ENCODE results near the gene BAHD1.
A peak's percentile ranks its signal among the peaks of the same experiment; 100 is the strongest.

Gene BAHD1

DNA sequence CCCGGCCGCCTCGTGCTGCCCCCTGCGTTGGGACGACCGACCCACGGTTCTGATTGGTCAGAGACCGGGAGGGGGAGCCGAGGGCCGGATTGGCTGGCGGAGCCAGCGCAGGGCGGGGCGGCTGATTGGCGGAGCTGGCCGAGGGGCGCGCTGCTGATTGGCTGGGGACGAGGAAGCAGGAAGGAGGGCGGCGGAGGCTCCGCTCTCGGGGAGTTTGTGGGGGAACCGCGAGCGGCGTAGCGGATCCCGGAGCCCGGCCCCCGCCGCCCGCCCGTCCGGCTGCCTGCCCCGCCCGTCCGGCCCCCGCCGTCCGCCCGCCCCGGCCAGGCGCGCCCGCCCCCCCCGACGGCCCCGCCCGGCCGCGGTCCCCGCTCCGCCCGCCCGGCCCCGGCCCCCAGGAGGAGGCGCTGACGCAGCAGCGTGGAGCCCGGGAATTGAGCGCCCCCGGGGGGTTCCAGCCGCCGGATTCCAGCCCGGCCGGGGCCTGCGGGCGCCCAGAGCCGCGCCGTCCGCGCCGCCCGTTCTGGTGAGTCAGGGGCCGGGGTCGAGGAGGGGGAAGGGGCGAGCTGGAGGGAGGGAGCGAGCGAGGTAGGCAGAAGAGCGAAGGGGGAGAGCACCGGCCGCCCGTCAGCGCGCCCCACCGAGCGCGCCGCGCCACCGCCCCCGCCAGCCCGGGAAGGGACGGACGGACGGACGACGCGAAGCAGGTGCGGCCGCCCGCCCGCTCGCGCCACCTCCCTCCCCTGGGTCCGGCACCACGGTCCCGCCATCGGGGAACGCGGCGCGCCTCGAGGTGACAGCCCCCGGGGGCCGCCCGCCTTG lies at the start of gene BAHD1:
TSS of gene BAHD1 (plus strand) at position 211 of the 822 bp plus-strand sequence. CDS start 17,512 bp downstream, outside the sequence.
- peak; percentile 89 to 96 for DNase-seq

DNA sequence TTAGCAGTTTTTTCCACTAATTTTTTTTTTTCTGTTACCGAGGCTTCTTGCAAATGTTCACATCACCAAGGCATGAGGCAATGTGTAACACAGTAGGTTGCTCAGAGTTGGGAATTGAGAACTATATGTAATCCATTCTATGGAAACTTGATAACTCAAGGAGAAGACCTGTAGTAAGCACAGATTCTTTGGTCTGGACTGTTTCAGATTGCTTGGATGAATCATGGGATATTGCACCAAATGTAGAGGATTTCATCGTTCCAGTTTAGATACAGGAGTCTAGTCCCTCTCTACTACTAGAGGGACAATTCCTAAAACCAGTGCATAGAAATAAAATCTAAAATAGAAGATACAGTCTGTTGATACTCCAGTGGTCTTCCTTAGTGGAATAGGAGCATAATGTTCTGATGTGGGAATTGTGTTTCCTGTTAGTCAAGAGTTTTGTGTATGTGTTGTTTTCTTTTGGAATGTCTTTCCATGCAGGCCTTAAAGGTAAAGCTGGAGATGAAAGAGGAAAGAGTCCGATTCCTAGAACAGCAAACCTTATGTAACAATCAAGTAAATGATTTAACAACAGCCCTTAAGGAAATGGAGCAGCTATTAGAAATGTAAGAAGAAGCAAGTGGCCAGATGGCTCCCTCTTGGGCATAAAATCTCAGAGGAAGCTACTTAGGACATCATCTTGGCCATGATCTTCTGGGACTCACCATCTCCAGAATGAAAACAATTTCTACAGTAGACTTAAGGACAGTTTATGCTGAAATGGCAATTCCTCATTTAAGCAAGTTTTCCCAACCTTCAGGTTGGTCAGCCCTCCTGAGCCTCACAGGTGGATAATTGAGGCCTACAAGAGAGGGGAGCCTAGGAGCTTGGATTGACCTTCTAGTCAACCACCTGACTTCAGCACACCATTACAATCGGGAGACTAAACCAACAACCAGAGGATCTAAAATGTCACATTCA lies 47.5 kb upstream of the BAHD1 start:
- DNase-seq: no peak

DNA sequence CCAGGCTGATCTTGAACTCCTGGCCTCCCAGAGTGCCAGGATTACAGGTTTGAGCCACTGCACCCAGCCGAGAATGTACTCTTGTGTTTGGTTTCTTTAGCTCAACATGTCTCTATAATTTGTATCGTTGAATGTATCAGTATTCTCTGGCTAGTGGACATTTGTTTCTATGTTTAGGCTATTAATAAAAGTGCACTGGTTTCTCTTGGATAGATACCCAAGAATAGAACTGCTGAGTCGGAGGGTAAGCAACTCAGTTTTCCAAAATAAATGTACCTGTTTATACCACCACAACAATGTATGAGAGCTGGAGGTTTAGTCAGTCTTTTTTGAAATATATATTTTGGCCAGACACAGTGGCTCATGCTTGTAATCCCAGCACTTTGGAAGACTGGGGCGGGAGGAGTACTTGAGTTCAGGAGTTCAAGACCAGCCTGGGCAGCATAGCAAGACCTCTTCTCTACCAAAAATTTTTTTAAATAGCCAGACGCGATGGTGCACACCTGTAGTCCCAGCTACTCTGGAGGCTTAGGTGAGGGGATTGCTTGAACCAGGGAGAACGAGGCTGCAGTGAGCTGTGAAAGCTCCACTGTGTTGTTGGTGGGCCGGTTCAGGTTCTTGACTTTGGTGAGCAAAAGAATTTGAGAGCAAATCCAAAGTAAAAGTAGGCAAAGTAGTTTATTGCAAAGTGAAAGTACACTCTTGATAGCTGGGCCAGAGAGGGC lies 42.9 kb upstream of the BAHD1 start:
- DNase-seq: no peak

DNA sequence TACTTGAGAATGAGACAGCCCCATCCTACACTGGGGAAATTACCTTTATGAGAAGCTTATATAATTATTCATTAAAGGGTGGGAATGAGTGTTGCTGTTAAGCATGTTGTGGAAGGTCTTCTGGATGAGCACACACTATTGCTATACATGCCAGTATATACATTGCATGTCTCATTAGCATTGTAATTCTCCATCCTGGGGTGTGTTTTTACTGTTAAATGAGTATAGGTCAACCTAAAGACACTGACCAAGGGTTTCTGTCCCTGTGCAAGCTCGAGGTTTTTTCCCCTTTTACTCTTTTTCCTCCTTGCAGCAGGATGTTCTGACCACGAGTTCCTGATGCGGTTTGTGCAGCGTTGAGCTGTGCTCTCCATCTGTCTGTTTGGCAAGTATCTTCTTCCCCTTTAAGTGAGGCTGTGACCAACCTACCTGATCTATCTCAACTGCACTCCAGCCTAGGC lies 42.3 kb upstream of the BAHD1 start:
- peak; percentile 75 to 76 for DNase-seq

DNA sequence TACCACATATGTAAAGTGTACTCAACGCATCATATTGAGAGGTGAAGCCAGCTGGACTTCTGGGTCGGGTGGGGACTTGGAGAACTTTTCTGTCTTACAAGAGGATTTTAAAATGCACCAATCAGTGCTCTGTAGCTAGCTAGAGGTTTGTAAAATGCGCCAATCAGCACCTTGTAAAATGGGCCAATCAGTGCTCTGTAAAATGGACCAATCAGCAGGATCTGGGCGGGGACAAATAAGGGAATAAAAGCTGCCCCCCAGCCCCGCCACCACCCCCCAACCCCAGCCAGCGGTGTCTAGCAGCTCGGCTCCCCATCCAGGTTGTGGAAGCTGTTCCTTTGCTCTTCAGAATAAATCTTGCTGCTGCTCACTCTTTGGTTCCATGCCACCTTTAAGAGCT lies 41.4 kb upstream of the BAHD1 start:
- DNase-seq: no peak

- DNase-seq: peak; percentile 94
These were observed 35.0 kb upstream of the BAHD1 start, which contains the start of gene IVD for GRCh38 chr15:40405501-40406381. TSS of gene IVD (plus strand) at chr15:40405795. CDS start at chr15:40405828, 33 bp downstream.

GRCh38 chr15:40407330-40407990 lies 33.3 kb upstream of the BAHD1 start:
- DNase-seq: no peak

DNA sequence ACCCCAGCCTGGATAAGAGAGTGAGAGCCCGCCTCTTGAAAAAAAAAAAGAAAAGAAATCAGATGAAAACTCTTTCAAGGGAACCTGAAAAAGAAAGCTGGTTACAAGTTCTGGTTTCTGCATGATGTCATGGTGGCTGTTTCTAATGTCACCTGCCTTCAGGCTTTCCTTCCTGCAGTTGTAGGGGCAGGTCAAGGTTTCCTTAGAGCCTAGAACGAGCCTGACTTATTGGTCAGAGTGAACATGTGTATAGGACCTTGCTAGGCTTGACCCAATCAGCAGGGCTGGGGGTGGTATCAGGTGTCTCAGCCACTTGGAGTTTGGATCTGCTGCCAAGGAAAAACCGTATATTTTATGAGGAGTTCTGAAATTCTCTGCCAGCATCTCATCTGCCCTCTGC lies 31.4 kb upstream of the BAHD1 start:
- DNase-seq: no peak

GRCh38 chr15:40410476-40410875 lies 30.3 kb upstream of the BAHD1 start:
- no peak for DNase-seq

- DNase-seq: no peak
These were observed 28.5 kb upstream of the BAHD1 start for GRCh38 chr15:40412095-40412759.

DNA sequence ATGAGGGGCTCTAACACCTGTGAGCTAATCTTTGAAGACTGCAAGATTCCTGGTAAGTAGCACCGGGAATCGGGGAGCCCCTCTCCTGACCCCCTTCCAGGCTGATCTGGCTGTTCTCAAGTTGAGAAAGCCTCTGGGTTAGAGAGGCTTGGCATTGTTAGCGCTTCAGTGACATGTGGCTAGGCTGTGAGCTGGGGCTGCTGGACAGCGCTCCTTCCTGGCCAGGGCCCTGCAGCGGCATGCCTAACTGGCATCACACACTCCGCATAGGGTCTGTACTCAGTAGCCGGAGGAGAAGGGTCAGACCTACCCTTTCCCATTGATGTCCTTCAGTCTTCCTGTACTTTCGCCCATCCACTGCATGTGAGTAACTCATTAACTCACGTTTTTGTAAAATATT lies 27.7 kb upstream of the BAHD1 start:
- DNase-seq: no peak

GRCh38 chr15:40414816-40415215 lies 25.9 kb upstream of the BAHD1 start:
- no peak for DNase-seq

GRCh38 chr15:40415226-40415625 lies 25.5 kb upstream of the BAHD1 start:
- DNase-seq: no peak

GRCh38 chr15:40416056-40416455 lies 24.7 kb upstream of the BAHD1 start:
- no peak for DNase-seq

DNA sequence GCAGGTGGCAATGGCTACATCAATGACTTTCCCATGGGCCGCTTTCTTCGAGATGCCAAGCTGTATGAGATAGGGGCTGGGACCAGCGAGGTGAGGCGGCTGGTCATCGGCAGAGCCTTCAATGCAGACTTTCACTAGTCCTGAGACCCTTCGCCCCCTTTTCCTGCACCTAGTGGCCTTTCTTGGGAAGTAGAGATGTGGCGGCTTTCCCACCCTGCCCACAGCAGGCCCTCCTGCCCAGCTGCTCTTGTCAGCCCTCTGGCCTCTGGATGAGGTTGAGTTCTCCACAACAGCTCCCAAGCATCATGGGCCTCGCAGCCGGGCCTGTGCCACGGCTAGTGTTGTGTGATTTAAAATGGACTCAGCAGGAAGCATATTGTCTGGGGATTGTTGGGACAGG lies 22.6 kb upstream of the BAHD1 start:
- DNase-seq: no peak

DNA sequence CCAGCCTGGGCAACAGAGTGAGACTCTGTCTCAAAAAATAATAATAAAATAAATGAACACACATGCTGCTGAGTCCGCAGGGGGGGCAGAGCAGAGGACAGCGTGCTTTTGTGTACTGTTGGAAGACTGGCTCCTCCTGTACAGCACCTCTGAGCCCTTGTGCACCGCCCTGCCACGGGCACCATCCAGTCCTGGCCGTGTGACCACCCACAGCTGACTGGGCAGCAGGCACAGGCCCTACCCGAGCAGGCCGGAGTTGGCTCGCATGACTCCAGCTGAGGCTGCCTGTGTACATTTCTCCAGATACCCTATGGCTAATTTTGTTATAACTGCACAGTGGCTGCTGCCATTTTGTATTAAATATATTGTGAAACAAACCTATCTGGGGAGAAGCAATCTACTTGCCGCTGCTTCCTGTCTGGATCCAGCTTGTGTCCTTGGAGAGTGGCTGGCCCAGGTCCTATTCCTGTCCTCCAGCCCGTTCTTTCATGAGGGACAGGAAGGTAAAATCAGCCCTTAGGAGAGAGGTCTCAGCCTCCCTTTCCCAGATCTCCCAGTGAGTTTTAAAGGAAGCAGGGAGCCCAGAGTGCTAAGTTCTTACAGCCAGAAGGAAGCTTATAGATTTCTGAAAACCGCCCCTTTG lies 20.6 kb upstream of the BAHD1 start:
- DNase-seq: no peak

GRCh38 chr15:40420793-40421192 lies 20.0 kb upstream of the BAHD1 start:
- no peak for DNase-seq

DNA sequence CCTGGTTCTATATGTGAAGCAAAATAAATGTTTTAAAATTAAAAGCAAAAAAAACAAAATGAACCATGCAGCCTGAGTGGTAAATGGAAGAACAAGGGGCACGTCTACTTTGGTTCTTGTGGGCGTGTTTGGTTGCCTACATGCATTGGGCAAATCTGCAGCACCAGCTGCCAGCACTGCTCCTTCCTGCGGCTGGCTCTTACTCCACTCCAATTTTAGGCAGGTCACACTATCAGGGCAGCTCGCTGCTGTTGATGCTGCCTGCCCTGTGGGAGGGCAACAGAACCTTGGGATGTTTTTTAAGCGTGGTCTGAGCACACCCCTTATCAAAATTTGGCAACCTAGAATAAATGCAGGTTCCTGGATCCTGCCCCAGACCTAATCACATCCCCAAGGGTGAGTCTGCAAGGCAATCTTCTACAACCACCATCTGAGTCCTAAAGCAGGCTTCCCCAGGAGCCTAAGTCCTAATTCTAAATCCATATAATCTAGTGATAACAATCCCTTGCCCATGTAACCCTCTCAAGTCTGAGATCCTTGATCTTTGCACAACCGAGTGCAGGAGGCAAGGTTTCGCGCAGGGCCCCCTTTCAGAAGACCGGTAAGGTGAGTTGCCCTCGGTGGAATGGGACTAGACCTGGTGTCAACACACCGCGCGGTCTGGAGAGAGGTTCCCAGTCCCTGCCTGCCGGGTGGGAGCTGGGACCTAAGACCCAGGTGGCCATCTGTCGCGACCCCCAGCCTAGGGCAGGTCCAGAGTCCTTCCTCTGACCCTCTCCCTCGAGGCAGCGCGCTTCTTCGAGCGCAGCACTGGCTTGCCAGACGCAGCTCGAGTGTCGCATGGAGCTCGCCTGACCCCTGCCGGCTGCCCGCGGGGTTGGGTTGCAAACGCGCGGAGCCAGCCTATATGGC lies 19.3 kb upstream of the BAHD1 start:
- DNase-seq: peak; percentile 47 to 89
